DMS114 treated with DMSO at 0.1 percent for 48 hours (cell line): Measurements from ENCODE around the gene FAM229A.
A peak's percentile ranks its signal among the peaks of the same experiment; 100 is the strongest.

Source experiments
- DNase-seq: peaks from one replicate; lab custom pipeline; 2025; ENCODE audit not compliant: unreplicated experiment; lab: John Stamatoyannopoulos, UW

The FAM229A gene

GRCh38 chr1:32350785-32351398 lies 11.4 kb downstream of the FAM229A start:
- DNase-seq, result no peak

DNA sequence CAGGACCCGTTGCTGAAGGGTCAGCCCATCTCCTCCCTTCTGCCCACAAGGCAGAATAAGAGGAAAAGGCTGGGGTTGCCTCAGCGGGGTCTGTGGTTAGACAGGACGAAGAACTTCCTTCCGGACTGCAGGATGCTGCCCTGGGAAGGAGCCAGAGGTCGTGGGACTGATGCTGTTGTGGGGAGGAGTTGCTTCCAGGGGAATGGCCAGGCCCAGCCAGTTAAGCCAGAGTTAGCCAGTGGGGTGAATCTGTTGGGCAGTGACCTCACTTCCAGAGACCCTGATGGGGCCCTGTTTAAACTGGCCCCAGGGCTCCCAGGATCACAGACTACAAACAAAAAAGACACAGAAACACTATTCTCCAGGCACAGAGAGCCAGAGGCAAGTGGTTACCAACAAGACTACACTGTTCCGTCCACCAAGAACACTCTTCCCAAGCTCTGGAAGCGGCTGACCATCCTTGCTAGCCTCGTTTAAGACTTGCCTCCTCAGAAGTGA lies 13.0 kb downstream of the FAM229A start:
- no peak for DNase-seq

- no peak for DNase-seq
Observed at GRCh38 chr1:32346532-32347157, 15.6 kb downstream of the FAM229A start.

GRCh38 chr1:32345289-32345827 lies 16.9 kb downstream of the FAM229A start:
- no peak for DNase-seq

GRCh38 chr1:32342704-32343103 lies 19.6 kb downstream of the FAM229A start:
- no peak for DNase-seq

- no peak for DNase-seq
Observed at GRCh38 chr1:32341971-32342370, 20.3 kb downstream of the FAM229A start.

- DNase-seq, result no peak
Observed at GRCh38 chr1:32341186-32341757, 21.0 kb downstream of the FAM229A start.

GRCh38 chr1:32339363-32339978 lies 22.8 kb downstream of the FAM229A start:
- DNase-seq, result no peak

DNA sequence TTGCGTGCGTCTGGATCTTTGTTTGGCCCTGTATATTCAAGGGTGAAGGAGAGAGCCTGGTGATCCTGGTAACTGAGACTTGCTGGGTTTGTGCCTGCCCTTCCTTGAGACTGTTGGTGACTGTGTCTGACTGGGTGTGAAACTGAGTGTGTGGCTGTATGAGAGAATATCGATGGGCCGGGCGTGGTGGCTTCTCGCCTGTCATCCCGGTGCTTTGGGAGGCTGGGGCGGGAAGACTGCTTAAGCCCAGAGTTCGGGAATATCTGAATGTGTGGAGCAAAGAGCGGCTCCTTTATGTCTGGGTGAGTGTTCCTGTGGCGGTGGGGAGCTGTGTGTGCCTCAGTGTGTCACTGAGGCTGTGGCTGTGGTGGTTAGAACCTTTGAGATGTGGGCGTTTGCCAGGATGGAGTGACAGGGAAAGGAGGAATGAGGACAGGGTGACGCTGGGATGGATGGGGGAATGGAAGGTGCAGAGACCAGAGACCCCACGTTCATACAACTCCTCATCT lies 23.6 kb downstream of the FAM229A start:
- no peak for DNase-seq

DNA sequence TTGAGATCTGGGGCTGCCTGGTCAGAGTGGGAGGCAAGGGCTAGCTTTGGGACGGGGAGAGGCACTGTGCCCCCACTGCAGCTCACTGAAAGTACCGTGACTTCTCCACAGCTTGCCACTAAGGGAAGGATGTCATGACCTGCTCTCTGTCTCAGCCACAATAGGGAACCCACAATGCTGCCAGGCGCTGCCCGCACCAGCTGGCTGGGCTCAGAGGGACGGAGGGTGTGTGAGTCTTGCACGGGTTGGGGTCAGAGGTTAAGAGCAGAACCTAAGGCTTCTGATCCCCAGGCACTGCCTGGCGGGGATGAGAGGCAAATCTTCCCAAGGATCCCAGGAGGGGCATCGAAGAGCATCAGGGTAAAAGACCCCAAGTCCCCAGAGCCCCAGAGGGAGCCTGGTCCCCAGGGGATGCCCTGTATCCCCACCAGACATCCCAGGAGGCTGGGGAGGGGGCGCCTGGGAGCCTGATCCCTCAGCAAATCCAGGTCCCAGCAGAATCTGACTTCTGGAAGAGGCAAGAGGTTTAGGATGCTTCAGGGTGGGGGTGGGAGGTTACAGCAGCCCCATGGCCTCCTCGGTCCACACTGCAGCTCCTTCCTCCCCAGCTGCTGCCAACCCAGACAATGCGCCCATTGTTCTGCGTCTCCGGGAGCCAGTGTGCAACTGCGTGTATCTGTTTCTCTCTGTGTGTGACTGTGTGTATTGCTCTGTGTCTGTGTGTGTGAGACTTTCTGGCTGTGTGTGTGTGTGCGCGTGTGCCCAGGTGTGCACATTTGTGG lies 24.2 kb downstream of the FAM229A start:
- DNase-seq, result no peak

DNA sequence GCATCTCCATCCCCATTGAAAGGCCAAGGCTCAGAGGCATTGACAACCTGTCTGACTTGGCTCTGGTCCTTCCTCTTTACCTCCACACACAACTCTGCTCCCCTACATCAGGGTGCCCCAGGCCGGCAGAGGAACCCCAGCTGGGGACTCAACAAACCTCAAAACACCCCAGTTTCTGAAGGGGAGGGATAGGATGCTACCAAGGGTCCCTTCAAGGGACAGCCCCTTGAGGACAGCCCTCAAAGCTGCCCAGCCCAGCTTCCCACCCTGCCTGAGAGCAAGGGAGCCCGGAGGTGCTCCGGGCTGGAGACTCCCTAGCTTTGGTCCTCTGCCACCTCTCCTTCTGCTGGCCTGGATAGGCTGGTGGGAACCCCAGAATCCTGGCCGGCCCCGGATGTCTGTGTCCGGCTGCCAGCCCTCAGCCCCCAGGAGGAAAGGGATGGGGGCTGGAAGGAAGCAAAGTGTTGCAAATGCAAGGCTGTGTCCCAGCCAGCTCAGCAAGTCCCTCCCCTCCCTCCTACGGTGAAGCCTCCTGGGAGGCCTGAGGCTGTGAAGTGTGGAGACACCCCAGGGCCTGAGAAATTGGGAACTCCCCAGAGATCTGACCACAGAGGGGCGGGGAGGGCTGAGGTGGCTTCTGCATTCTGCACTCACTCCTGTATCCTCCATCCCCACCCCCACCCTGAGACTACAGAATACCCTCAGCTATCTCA lies 25.2 kb downstream of the FAM229A start:
- no peak for DNase-seq

DNA sequence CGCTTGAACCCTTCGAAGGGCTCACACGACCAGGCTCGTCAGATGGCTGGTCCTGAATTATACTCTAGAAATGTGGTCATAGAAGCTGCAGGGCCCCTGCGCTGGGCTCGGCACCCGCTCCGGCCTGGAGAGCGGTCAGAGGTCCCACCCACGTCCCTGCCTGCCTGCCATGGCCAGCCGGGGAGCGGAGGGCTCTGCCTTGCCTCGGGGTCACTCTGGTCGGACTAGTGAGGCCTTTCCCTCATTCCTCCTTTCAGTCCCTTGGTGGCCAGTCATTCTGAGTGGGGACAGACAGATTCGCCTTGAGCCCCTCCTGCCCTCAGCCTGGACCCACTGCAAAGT lies 25.7 kb downstream of the FAM229A start:
- no peak for DNase-seq

DNA sequence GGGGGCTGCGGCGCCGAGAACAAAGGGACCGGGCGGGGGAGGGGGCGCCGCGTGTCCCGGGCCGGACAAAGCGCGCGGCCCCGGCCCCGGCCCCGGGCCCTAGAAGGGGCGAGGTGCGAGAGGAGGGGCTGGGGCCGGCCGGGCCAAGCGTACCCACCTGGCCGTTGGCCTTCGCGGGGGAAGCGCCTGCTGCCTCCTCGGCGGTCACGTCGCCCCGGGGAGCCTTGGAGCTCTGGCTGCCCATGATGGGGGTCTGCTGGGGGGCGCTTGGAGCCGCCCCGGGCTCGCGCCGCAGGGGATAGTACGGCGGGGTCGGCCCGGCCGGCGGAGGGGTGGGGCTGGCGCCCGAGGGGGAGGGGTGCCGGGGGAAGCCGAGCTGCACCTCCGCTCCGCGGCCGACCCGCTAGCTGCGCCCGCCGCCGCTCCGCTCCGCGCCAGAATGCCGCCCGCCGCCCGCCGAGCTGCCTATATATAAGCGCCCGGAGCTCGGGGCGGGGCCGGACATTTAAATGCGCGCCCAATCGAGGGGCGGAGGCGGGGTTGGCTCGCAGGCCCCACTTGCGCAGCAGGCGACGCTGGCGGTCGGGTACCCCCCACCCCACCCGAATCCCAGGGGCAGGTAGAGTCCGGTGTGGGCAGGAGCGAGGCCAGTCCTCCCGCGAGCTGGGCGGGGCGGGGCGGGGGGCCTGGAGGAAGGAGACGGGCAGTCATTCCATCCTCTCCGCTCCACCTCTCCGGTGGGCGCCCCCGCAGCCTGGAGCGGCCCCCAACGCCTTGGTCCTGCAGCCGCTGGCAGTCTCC lies 26.3 kb downstream of the FAM229A start, which contains the start of gene MARCKSL1:
MARCKSL1 (minus strand) TSS at position 444 of the 801 bp plus-strand sequence; CDS start at position 244, 200 bp downstream.
- DNase-seq, result peak; percentile 46

DNA sequence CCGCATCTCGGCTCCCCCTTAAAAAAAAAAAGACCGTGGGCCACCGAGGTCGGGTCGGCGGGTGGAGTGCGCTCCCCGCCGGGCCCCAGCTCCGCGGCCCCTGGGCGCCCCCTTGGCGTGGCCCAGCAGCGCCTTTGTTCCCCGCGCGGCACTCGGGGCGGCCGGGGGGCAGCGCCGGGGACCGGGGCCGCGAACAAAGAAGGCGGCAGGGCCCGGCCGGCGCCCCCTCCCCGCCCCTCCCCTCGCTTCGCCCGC lies 26.8 kb downstream of the FAM229A start:
- no peak for DNase-seq

- DNase-seq, result no peak
Observed at GRCh38 chr1:32334864-32335534, 27.3 kb downstream of the FAM229A start.

DNA sequence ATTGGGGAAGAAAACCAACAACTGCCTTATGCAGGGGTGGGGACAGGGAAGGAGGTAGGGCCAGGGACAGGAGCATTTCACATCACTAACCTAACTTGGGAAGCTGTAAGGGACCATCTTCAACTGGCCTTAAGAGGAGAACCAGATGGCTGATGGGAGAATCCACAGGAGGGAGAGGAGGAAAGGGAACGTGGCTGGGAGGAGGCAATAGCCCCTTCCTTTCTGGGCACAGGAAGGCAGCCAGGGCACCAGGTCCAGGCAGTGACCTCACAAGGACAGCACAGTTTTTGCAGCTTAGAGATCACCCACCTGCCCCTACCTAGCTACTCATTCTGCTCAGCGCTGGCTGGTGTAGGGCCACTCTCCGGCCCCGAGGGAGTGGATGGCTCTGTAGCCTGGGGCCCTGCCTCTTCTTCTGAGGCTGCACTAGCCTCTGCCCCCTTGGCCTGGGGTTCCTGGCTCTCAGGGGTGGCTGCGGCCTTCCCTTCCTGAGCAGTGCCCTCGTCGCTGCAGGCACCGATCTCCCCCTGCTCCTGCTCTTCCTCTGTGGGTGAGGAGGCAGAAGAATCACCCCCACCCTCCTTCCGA lies 27.9 kb downstream of the FAM229A start:
- no peak for DNase-seq

DNA sequence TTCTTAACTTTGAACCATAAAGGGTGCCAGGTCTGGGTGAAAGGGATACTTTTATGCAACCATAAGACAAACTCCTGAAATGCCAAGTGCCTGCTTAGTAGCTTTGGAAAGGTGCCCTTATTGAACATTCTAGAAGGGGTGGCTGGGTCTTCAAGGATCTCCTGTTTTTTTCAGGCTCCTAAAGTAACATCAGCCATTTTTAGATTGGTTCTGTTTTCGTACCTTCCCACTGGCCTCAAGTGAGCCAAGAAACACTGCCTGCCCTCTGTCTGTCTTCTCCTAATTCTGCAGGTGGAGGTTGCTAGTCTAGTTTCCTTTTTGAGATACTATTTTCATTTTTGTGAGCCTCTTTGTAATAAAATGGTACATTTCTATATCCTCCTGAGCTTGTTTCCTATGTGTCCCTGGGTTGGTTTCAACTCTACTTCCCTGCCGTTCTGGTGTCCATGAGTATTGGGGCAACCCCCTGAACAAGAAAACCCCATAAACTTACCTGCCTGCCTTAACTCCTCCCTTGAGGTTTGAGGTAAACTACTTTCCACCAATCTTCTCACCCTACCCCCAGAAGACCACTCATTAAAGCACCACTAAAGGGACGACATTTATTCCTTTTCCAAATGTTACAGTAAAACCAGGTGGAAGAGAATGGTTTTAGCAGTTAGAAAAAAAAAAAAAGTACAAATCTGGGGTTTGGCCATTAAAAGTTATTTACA lies 28.9 kb downstream of the FAM229A start:
- DNase-seq, result no peak
